Measurements from ENCODE around the gene SNX8.

The SNX8 gene

DNA sequence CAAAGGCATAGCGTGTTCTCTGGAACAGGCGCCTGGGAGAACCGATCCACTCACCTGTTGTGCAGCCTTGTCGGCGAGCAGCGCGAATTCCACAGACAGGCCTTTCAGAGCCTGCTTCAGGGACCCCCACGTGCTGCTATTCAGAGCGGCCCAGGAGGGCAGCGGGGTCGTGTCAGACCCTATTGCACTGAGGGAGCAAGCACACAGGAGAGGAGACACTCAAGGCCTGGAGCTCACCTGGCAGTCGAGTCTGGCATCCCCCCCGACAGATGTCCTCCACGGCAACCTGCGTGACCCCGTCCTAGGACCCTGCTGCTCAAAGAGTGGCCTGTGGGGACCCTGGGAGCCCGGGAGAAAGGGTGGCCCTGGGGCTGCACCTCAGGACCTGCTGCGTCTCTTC lies 51.1 kb downstream of the SNX8 start:
- DNase-seq (ENCODE audit: low read depth in 1 of 2, low spot score in 1 of 2), result no peak

DNA sequence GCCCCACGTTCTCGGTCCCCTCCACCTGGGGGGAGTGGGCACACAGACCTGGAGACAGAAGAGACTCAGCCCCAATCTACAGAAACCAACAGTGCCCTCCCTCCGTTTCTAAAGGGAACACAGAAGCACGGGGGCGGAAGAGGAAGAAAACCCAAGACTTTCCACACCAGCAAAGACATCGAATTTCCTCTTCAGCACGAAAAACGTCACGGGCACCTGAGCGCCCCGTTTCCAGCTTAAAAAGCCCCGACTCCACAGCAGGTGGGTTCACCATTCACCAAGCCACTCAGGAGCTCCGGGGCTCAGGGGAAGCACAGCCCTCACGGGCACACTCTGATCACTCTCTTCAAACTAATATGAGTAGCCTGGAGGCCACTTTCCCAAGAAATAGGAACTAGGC lies 52.6 kb downstream of the SNX8 start:
- DNase-seq (ENCODE audit: low read depth in 1 of 2, low spot score in 1 of 2), result no peak

DNA sequence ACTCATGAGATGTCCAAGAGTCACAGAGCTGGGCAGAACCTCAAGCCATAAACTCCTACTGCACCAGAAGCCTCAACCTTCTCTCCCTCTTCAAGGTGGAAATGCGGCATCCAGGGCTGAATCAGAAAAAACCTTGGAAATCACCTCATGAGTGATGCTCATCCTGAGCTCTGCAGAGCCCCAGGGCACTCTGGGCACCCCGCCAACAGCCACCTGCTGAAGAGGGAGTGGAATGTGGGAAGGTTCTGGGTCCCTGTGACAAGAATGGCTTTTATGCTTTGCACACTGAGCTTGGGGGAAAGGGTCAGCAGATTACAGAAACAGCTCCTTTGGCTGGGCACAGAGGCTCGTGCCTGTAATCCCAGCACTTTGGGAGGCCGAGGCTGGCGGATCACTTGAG lies 53.4 kb downstream of the SNX8 start:
- no peak for DNase-seq (ENCODE audit: low read depth in 1 of 2, low spot score in 1 of 2)

DNA sequence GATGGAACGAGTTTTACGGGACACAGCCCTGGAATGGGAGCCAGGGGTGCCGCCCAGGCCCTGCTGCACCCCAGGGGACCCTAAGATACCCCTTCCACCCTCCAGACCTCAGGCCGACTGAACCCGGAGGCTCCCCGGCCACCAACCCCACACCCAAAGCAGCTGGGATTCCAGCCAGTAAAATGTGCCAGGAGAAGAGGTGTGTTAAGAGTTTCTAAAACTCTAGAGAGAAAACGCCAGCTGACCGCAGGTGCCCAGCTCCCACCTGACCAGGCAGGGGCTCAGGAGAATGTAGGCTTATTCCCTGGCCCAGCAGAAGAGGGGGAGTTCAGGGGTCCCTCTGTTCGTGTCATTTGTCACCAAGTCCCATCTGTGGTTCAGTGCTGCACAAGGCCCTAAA lies 54.8 kb downstream of the SNX8 start:
- no peak for DNase-seq (ENCODE audit: low read depth in 1 of 2, low spot score in 1 of 2)

DNA sequence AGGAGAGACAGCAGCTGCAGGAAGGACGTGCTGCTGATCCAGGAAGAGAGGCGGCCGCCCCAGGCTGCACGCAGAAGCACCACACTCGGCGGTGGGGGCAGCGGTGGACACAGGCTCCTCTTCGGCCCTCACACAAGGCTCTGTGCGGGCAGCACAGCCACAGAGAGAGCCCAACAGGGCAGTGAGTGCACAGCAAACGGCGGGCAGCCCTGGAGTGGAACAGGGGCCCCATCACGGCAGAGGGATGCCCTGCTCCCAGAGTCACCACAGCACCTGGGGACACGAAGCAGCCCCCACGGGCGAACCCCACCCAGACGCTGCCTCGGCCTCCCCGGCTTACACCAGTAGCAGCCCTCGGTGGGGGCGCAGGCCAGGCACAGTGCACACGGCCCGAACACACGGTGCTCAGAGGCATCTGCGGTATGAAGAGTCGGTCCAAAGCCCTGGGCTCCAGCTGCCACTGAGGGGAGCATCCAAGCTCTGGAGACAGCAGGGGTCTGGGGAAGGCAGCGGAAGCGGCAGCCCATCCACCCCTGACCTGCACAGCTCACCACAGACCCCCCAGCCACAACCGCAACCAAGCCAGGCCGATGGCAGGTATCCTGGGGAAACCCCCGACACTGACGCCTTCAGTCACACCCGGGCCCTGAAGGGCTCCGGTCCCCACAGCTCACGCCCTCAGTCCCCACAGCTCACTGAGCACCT lies 55.4 kb downstream of the SNX8 start:
- no peak for DNase-seq (ENCODE audit: low read depth in 1 of 2, low spot score in 1 of 2)

DNA sequence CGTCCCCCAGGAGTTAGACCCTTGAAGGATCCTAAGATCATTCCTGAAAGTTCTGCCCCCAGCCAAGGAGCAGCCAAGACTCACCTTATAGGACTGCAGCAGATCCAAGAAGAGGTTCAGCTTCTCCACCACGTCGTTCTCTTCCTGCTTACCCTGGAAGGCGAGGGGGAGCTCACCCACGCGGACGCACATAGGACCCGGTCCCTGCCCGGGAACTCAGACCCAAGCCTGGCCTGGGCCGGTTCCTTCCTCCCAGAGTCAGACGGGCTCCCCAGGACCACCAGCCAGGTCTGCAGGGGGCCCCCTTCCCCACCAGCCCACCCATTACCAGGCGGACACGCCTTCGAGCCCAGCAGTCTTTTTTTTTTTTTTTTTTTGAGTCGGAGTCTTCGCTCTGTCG lies 56.6 kb downstream of the SNX8 start:
- DNase-seq (ENCODE audit: low read depth in 1 of 2, low spot score in 1 of 2), result no peak

DNA sequence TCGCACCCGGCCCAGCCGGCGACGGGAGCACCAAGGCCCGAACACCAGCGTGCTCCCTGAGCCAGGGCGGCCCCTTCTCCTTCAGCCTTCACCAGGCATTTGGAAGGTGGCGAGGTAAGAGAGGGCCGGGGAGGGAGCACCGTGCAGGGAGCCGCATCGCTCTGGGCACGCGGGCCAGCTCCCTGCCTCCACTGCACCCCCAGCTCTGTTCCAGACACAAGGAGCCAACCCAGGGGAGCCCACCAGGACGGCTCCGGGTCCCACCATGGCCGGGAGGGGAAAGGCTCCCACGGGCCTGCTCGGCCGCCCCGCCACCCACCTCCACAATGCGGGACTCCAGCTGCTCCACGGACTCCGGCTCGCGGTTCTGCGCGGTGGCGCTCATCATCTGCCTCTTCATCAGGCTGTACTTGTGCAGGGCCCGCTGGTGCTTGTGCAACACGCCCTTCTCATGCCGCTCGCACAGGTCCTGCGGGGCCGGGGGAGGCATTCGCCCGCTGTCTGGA lies 57.1 kb downstream of the SNX8 start:
- no peak for DNase-seq (ENCODE audit: low read depth in 1 of 2, low spot score in 1 of 2)

DNA sequence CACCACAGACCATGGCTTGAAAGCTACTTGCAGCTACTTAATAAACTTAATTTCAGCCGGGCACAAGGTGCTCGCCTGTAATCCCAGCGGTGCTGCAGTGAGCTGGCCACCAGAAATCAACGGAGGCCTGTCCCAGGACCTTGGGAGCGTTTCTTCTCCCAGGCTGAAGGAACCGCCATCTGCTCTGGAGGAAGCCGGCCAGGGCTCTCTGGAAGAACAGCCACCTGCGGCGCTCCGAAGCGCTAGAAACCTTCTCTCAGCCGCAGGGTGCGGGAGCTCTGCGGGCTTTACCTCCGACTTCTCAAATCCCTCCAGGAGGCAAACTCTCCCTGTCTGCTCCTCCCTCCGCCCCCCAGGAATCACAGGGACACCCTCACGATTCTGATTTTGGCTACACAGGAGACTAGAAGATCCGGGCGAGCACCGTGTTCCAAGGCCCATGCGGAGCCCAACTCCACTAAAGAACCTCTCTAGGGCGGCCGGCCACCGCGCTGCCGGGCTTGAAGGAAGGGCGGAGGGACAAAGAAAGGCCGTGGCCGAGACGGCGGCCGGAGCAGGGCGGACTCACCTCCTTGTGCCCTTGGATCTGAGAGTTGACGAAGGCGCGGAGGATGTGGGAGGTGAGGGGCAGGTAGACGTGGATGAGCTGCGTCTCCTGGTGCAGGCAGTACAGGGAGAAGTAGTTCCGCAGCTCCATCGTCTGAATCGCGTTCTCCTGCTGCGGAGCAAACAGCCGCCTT lies 57.8 kb downstream of the SNX8 start:
- no peak for DNase-seq (ENCODE audit: low read depth in 1 of 2, low spot score in 1 of 2)

DNA sequence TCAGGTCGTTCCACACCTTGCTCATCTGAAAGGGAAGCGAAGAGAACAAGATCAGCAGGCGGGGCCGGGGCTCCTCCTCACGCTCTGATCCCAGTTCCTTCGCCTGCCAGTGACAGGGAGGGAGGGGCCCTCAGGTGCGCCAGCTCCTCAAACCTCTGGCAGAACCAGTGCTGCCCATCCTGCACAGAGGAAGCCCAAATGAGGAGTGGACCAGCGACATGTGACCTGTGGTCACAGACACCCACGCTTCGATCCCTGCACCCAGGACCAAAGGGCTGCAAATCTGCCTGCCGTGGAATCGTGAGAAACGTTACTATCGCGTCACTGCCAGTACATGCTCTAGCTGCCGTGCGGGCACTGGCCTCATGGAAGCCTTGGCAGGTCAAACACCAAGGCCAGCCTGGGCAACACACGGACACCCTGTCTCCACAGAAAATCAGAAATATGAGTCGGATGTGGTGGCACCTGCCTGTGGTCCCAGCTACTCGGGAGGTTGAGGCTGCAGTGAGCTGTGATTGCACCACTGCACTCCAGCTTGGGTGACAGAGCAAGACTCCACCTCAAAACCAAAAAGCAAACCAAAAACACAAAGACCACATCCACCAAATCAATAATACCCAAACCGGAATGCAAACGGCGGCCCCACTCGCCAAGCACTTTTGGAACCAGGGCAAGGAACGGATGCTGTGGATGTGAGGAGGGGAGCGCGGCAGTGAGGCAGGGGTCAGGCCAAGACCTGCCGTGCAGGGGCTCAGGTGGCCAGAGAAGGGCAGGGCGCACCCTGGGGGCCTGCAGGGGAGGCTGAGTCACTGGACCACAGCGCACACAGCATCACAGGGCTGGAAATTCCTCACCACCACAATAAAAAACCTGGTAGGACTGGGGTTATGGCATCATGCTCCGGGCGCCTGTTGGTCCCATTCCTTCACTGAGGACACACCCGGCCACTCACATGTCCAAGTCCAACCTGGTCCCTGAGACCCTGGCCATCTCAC lies 58.8 kb downstream of the SNX8 start:
- DNase-seq (ENCODE audit: low read depth in 1 of 2, low spot score in 1 of 2), result no peak

DNA sequence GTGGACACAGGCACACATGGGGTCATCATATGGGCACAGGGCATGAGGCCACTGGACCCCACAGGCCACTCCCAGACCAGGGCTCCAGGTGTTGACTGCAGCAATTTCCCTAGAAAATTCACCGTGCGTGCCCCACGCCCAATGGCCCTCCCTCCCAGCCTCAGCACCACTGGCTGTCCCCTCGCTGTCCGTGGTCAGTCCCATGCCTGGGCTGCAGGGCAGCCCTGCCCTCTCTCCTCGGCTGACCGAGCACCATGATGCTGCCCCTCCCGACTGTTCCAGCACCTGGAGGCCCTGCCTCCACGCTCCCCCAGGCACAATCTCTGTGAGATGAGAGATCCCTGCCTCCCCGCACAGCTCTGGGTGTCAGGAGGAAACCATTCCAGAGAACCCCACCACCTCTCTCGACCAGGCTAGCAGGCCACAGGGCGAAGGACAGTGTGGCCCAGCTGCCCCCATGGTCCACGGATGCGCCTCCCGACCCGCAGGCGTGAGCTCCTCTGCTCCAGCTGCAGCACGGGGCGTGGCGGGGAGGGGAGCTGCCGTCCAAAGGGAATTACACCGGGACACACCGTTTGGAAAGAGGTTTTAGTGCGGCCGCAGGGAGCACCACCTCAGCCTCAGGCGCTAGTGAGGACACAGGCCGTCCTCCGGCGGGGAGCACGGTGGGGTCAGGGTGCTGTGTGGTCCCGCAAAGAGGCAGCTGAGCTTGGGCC lies 59.7 kb downstream of the SNX8 start:
- DNase-seq (ENCODE audit: low read depth in 1 of 2, low spot score in 1 of 2), result no peak

DNA sequence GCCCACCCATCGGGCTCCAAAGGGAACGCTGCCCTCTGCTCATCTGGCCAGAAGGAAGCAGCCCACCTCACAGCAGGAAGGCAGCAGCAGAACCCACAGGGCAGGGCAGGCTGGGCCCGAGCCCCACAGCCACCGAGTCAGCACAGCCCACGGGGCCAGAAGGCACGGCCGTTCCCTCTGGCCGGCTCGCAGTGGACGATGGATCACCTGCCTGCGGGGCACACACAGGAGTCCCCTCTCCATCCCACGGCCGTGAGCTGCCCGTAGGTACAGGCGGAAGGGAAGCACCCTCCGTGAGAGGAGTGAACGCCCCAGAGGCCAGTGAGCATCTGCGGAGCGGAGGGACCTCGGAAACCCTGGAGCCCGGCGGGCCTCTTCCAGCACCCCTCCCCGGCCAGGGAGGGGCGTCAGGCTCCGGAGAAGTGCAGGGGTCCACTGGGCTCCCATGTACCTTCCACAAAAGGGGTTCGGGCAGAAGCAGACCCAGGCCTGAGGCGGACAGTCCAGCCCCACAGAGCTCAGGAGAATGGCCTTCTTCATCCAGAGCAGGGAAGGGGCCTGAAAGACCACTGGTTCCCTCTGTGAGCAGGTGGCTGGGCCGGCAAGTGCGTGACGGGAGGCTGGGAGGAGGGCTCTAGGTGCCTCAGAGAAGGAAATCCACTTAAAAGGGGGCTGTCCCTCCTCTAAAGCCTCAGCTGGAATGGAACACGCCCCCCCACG lies 60.6 kb downstream of the SNX8 start:
- DNase-seq (ENCODE audit: low read depth in 1 of 2, low spot score in 1 of 2), result no peak

DNA sequence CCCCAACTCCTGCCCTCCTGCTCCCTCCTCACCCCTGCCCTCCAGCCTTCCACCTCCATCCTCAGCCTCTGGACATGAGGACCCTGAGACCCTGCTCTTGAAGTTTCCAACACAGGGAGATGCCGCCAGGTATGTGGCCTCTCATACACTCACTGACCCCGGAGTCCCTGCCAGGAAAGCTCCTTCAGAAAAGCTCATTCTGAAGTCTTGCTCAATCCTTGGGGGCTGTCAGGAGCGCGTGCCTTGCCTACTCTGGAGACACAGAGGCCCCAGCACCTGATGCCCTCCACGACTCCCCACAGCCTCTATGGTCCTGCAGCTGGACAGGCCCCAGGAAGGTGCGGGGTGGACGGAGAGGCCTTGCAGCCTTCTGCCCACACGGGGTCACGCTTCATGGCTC lies 61.2 kb downstream of the SNX8 start:
- DNase-seq (ENCODE audit: low read depth in 1 of 2, low spot score in 1 of 2), result no peak

DNA sequence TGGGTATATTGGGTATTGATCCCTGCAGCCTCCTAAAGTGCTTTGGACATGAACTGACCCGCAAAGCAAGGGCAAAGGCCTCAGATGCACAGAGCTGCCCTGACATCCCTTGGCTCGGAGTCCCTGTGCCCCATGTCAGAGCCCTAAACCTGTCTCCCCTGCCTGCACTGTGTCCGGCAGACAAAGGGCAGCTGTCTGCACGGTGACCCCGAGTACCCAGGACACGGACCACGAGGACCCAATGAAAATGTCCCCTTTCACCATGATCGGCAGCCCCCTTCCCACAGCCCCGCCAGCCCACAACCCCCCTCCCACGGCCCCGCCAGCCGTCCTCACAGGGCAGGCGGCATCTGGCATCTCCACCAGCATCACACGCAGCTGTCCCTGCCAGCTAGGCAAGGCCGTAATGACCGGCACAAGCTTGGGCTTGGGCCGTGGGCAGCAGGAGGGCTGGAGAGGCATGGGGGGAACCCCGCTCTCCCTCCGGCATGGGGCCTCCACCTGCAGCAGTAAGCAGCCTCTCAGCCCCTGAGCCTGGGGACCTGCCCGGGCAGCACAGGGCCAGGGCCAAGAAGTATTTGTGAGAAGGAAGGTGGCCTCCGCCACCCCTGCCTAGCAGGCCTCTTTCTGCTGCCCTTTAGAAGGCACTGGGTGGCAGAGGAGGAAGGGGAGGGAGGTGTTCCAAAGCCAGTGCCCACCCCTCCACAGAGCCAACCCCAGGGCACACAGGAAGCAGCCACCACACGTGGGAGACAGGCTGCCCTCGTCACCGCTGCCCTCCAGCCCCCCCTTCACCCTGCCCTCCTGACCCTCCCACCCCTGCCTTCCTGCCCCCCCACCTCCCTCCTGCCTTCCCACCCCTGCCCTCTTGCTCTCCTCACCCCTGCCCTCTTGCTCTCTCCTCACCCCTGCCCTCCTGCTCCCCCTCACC lies 62.1 kb downstream of the SNX8 start:
- DNase-seq (ENCODE audit: low read depth in 1 of 2, low spot score in 1 of 2), result no peak

DNA sequence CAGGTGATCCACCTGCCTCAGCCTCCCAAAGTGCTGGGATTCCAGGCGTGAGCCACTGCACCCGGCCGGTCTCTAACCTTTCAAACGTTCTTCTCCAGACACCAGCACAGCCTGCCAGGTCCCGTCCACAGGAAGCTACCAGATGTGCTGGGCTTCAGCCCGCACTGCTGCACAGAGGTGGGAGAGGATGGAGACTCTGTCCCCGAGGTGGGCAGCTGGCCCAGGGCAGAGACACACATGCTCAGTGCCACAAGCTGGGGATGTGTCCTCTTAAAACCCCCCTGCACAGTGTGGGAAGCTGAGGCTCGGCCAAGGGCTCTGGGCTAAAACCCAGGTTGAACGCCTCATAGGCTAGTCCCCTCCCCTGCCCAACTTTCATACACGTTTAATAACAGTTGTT lies 62.9 kb downstream of the SNX8 start:
- DNase-seq (ENCODE audit: low read depth in 1 of 2, low spot score in 1 of 2), result no peak

DNA sequence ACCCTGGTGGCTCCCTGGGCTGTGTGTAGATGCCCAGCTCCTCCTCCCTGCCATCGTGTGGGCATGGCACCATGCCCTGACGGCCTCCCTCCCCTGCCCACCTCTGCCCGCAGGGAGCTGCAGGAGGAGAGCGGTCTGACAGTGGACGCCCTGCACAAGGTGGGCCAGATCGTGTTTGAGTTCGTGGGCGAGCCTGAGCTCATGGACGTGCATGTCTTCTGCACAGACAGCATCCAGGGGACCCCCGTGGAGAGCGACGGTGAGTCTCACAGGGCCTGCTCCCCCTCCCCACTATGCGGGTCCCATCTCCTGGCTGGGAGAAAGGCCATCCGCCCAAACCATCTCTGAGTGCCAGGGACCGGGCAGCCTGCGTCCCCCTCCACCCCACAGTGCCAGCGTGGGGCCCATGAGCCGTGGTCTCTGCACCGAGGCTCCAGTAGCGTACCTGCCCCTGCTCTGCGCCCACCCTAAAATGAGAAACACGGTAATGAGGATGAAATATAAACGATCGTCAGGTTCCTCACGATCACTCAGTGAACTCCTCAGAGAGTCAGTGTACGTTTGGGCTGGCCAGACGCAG lies 64.4 kb downstream of the SNX8 start:
- no peak for DNase-seq (ENCODE audit: low read depth in 1 of 2, low spot score in 1 of 2)

DNA sequence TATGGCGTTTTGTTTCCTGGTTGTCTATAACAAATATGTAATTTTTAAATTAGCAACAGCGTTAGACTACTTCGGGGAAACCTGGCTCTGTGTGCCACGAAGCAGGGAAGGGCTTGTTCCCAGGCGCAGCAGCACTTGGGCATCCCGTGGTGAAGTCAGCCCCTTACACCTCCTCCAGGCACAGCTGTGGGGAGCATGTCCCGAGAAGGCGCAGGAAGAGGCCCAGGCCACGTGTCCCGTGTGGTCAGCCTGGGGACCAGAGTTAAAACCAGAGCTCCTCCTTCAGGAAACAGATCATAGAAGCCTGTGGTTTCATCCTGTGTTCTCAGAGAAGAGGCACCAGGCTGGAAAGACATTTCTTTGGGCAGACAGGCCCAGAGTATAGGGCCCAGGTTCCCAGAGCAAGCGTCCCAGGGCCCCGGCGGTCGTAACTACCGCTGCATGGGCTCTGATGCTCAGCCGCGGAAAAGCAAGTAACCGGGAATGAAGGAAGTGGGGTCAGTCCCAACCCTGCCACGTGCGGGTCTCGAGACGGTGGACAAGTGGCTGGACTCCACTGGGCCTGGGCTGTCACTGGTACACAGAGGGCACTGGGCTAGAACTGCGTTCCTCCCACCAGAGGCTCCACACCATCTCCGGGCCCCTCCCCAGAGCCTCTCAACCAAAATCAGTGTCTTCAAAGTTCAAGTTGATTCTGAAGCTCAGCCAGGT lies 65.1 kb downstream of the SNX8 start:
- DNase-seq (ENCODE audit: low read depth in 1 of 2, low spot score in 1 of 2), result no peak

DNA sequence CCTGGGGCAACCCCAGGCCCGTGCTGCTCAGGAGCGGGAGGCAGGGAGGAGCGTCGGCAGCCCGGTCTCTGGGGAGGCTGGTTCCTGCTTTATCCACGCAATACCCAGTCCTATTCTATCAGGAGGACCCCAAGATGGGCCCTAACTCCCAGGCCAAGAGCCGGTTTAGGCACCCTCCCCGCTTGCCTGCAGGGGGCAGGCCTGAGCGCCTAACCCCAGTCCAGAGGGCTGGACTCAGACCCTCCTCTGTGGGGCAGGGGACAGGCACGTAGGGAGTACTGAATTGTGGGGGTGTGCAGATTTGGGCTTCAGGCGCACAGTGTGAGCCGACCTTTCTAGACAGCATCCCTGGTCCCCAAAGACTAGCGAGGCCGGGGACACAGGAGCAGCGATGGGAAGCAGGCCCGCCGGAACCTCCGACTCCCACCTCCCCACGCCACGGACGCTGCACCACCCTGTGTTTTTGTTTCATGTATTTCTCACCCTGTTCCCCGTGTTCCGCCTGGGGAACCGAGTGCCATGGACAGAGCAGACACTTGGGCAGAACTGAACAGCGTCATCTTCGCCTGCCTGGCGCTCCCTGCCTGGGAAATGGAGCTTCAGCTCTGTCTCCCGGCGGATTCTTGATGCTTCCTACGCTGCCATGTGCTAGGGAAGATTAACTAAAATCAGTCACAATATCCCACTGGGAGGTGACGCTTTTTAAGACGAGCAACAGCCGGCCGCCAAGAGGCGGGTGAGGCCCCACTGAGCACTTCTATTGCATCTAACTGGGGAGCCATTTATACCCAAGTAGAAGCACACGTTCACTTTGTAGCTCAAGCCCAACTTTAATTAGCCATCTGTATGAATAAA lies 66.9 kb downstream of the SNX8 start:
- no peak for DNase-seq (ENCODE audit: low read depth in 1 of 2, low spot score in 1 of 2)
